ENCODE results near the gene CCDC134. TPM values are rescaled to one million over a fixed set of nuclear protein-coding genes. Genes with fewer than 3 reads are reported as not detected.

The CCDC134 gene
- total and polyA plus RNA-seq, 9 of the 15 experiments (the other 6 are each of a cell fraction or from before 2014, with no cell fraction given) = 0.56 to 11.9 (median 5.3) TPM

DNA sequence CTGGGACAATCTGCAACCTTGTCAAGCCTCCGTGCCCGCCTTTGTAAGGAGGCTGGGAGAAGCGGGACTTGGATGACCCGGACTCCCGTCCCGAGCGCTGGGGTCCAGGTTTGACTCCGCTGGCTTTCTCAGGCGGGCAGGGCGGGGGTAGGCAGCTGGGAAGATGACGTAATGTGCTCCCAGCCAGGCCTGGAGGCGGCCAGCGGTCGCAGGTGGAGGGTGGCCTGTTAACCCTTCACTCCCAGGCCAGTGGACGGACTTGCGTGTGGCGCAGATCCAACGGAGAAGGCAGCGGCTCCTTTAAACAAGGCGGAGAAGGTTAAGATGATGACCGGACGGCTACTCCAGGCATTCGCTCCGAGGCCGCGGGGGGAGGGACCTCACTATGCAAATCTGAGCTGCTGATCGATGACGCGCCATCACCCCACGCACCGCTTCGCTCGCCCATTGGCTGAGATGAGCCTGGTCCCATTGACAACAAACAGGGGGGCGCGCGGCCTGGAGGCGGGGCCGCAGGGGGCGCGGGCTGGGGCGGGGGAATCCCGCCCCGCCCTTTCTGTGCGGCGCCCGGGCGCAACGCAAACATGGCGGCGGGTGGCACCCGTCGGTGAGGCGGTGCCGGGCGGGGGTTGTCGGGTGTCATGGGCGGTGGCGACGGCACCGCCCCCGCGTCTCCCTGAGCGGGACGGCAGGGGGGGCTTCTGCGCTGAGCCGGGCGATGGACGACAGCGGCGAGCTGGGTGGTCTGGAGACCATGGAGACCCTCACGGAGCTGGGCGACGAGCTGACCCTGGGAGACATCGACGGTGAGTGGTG lies 32.3 kb downstream of the CCDC134 start, which contains the start of gene SREBF2 (continued):
- TF ChIP-seq PBX2 (CRISPR knock-in tag; IDR thresholded peaks at IDR 0.05; ENCODE audit: low read depth) (no peak), PBX2 (tag; conservative IDR thresholded peaks at IDR 0.05; ENCODE audit: low read depth) (no peak), TEAD1 (CRISPR knock-in tag; IDR thresholded peaks at IDR 0.05) (peak in 1 of 2 experiments; percentile 18; a peak in 1 of 4 replicates), SETDB1 (IDR thresholded peaks at IDR 0.05; ENCODE audit: low read length) (no peak), GABPB1 (CRISPR knock-in tag; IDR thresholded peaks at IDR 0.05) (peak; percentile 59; the same call in 1 of the 2 replicates), ZNF639 (CRISPR knock-in tag; conservative IDR thresholded peaks at IDR 0.05 in 1 of 2, IDR thresholded peaks at IDR 0.05 in 1 of 2) (peak in 1 of 2 experiments; percentile 81; a peak in 2 of 4 replicates), MBD2 (IDR thresholded peaks at IDR 0.05; ENCODE audit: borderline replicate concordance, low read depth) (peak; percentile 74; the same call in 1 of the 2 replicates), GATA2 (CRISPR knock-in tag; IDR thresholded peaks at IDR 0.05) (no peak), RFX1 (IDR thresholded peaks at IDR 0.05) (peak; percentile 52; the same call in 1 of the 2 replicates), POLR2G (IDR thresholded peaks at IDR 0.05; ENCODE audit: low read depth, low read length) (peak; percentile 89), SMAD4 (CRISPR knock-in tag; conservative IDR thresholded peaks at IDR 0.05) (peak; percentile 84), SUPT5H (IDR thresholded peaks at IDR 0.05) (peak; percentile 56), HDAC1 (IDR thresholded peaks at IDR 0.05) (peak in 1 of 2 experiments; percentile 52; a peak in 2 of 4 replicates), OTX1 (CRISPR knock-in tag; IDR thresholded peaks at IDR 0.05) (no peak), YY1 (IDR thresholded peaks at IDR 0.05; ENCODE audit: borderline replicate concordance in 1 of 3, control insufficient read depth in 1 of 3, extremely low read depth in 1 of 3, insufficient read depth in 3 of 3, insufficient read length in 1 of 3, insufficient replicate concordance in 2 of 3, low read depth in 1 of 3, low read length in 2 of 3) (peak; percentile 73 to 95 (median 93)), NCOA1 (IDR thresholded peaks at IDR 0.05; ENCODE audit: low read depth) (peak; percentile 62; the same call in 1 of the 2 replicates), FOXJ2 (tag; IDR thresholded peaks at IDR 0.05) (peak; percentile 38; the same call in 1 of the 2 replicates), ARID1B (IDR thresholded peaks at IDR 0.05) (peak; percentile 62), HDAC6 (IDR thresholded peaks at IDR 0.05; ENCODE audit: low read depth, low read length) (no peak), RUNX1 (IDR thresholded peaks at IDR 0.05; ENCODE audit: low read depth) (no peak), CCAR2 (IDR thresholded peaks at IDR 0.05; ENCODE audit: low read depth, low read length) (no peak)
- TF ChIP-seq, protein P1, sequence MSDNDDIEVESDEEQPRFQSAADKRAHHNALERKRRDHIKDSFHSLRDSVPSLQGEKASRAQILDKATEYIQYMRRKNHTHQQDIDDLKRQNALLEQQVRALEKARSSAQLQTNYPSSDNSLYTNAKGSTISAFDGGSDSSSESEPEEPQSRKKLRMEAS (CRISPR knock-in tag; IDR thresholded peaks at IDR 0.05) = peak; percentile 74

Data from K562 (cell line).